H1 (cell line): ENCODE results near the gene SCARB1.

Source experiments
- CBX5 ChIP-seq: fragments of 300-800, 300-1000 bp; sonication (generic); IDR thresholded peaks from 2 replicates; pipeline ENCODE4 v1.7.1; 2016; ENCODE audit warnings: antibody characterized with exemption, low read length, low read depth
- CEBPB ChIP-seq: IDR thresholded peaks from 2 replicates; pipeline ENCODE4 v1.6.1; 2012; ENCODE audit warnings: low read depth, low read length
- CREB1 ChIP-seq: IDR thresholded peaks from 2 replicates; pipeline ENCODE4 v1.6.1; 2012; ENCODE audit warnings: inconsistent platforms
- EGR1 ChIP-seq: IDR thresholded peaks from 2 replicates; pipeline ENCODE4 v1.6.1; 2011; ENCODE audit warnings: low read depth, low read length, borderline replicate concordance
- HDAC2 ChIP-seq, 2 experiments: fragments of 300-600 bp in 1 of 2; sonication (generic) in 1 of 2; IDR thresholded peaks; 2 replicates each; pipeline ENCODE4 v1.6.1; 2011 to 2012; ENCODE audit warnings: low read depth in 2 of 2, low read length in 2 of 2, mild to moderate bottlenecking in 2 of 2, moderate library complexity in 2 of 2, borderline replicate concordance in 1 of 2, inconsistent platforms in 1 of 2
- MAFK ChIP-seq: IDR thresholded peaks from 2 replicates; pipeline ENCODE4 v1.6.1; 2012; ENCODE audit warnings: low read depth, mild to moderate bottlenecking, improper control_type of control experiment, low read length
- POLR2A ChIP-seq, 2 experiments: IDR thresholded peaks; 1 replicate in 1 of 2; 2 replicates in 1 of 2; pipeline ENCODE4 v1.6.1; 2011; ENCODE audit warnings: low read depth in 2 of 2, low read length in 2 of 2, mild to moderate bottlenecking in 2 of 2; ENCODE audit errors: control extremely low read depth in 1 of 2
- POLR2AphosphoS5 ChIP-seq: IDR thresholded peaks from 2 replicates; pipeline ENCODE4 v1.6.1; 2011; ENCODE audit warnings: low read depth, low read length
- SP1 ChIP-seq: IDR thresholded peaks from 2 replicates; pipeline ENCODE4 v1.6.1; 2011; ENCODE audit warnings: low read depth, low read length
- SUZ12 ChIP-seq: fragments of 200-600 bp; sonication (generic); IDR thresholded peaks from 2 replicates; pipeline ENCODE4 v1.6.1; 2012; ENCODE audit warnings: mild to moderate bottlenecking, inconsistent platforms, low read length, moderate library complexity, mixed read lengths
- TBP ChIP-seq: IDR thresholded peaks from 2 replicates; pipeline ENCODE4 v1.6.1; 2011; ENCODE audit warnings: low read depth, low read length, improper control_type of control experiment
- ZNF274 ChIP-seq: IDR thresholded peaks from 2 replicates; pipeline ENCODE4 v1.7.0; 2012; ENCODE audit warnings: low read length, borderline replicate concordance; ENCODE audit errors: extremely low read depth
- TF ChIP-seq, protein P1 (sequence below), 3 experiments: IDR thresholded peaks; 1 replicate in 2 of 3; 2 replicates in 1 of 3; pipeline versions ENCODE4 v1.5.1 to v1.6.1; 2011; ENCODE audit warnings: low read length in 3 of 3, mild to moderate bottlenecking in 3 of 3, inconsistent platforms in 2 of 3, low read depth in 1 of 3, moderate library complexity in 1 of 3; ENCODE audit not compliant: insufficient read depth in 1 of 3; ENCODE audit errors: control extremely low read depth in 1 of 3
- TF ChIP-seq, protein P2 (sequence below): IDR thresholded peaks from 2 replicates; pipeline ENCODE4 v1.6.1; 2012; ENCODE audit warnings: inconsistent platforms

DNA sequence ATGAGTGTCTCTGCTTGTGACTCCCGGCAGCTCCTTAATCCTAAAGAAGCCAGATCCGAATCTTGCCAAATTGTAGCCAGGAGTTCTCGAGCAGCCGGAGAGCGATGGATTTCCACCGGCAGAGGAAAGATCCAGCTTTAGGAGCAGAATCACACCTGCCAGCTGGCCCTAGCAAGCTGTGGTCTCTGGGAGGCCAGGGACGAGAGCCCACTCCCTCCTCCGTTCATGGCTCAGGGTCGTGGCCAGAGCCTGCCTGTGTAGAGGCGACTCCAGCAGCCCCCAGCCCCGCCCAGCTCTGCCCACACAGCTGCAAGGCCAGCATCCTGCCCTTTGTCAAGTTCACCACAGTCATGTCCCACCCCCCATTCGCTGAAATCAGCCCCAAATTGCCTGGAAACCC lies 121.0 kb downstream of the SCARB1 start:
- TF ChIP-seq POLR2AphosphoS5 = no peak
- TF ChIP-seq, protein P1, sequence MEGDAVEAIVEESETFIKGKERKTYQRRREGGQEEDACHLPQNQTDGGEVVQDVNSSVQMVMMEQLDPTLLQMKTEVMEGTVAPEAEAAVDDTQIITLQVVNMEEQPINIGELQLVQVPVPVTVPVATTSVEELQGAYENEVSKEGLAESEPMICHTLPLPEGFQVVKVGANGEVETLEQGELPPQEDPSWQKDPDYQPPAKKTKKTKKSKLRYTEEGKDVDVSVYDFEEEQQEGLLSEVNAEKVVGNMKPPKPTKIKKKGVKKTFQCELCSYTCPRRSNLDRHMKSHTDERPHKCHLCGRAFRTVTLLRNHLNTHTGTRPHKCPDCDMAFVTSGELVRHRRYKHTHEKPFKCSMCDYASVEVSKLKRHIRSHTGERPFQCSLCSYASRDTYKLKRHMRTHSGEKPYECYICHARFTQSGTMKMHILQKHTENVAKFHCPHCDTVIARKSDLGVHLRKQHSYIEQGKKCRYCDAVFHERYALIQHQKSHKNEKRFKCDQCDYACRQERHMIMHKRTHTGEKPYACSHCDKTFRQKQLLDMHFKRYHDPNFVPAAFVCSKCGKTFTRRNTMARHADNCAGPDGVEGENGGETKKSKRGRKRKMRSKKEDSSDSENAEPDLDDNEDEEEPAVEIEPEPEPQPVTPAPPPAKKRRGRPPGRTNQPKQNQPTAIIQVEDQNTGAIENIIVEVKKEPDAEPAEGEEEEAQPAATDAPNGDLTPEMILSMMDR (IDR thresholded peaks at IDR 0.05; ENCODE audit: control extremely low read depth in 1 of 3, insufficient read depth in 1 of 3, low read depth in 1 of 3, low read length in 3 of 3) = no peak
- TF ChIP-seq POLR2A (IDR thresholded peaks at IDR 0.05; ENCODE audit: control extremely low read depth in 1 of 2, low read depth in 2 of 2, low read length in 2 of 2) = no peak
- TF ChIP-seq EGR1 = no peak
- TF ChIP-seq CEBPB = no peak
- no peak for TF ChIP-seq CBX5
- no peak for TF ChIP-seq ZNF274
- TF ChIP-seq SP1 = no peak
- no peak for TF ChIP-seq CREB1
- TF ChIP-seq TBP = no peak
- TF ChIP-seq, protein P2, sequence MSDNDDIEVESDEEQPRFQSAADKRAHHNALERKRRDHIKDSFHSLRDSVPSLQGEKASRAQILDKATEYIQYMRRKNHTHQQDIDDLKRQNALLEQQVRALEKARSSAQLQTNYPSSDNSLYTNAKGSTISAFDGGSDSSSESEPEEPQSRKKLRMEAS = no peak
- no peak for TF ChIP-seq HDAC2 (IDR thresholded peaks at IDR 0.05; ENCODE audit: borderline replicate concordance in 1 of 2, low read depth in 2 of 2, low read length in 2 of 2)
- TF ChIP-seq MAFK = no peak
- TF ChIP-seq SUZ12 = no peak
